GM23338 (cell line): Measurements from ENCODE around the gene SLC44A1.

Experiments used
- CTCF ChIP-seq, 2 experiments: fragments of 200-600 bp in 1 of 2; sonication (generic) in 1 of 2; conservative IDR thresholded peaks; 2 replicates each; pipeline versions ENCODE4 v1.5.1 to v1.6.1; 2016 to 2017; ENCODE audit warnings: antibody characterized with exemption in 2 of 2, low read depth in 2 of 2, mild to moderate bottlenecking in 2 of 2, moderate library complexity in 1 of 2
- EZH2 ChIP-seq: fragments of 200-600 bp; sonication (generic); IDR thresholded peaks from one replicate; pipeline ENCODE4 v1.8.0; 2017; ENCODE audit warnings: antibody characterized with exemption, mild to moderate bottlenecking, low read depth; ENCODE audit not compliant: unreplicated experiment
- EZH2phosphoT487 ChIP-seq: fragments of 200-600 bp; sonication (generic); IDR thresholded peaks from one replicate; pipeline ENCODE4 v1.8.1; 2018; ENCODE audit warnings: antibody characterized with exemption; ENCODE audit not compliant: unreplicated experiment
- JUNB ChIP-seq: IDR thresholded peaks from one replicate; pipeline ENCODE4 v1.6.1; 2016; ENCODE audit warnings: antibody characterized with exemption; ENCODE audit not compliant: unreplicated experiment
- POLR2AphosphoS5 ChIP-seq: IDR thresholded peaks from 2 replicates; pipeline ENCODE4 v1.6.1; 2016; ENCODE audit warnings: antibody characterized with exemption, low read depth
- REST ChIP-seq: IDR thresholded peaks from one replicate; pipeline ENCODE4 v1.6.1; 2018; ENCODE audit warnings: antibody characterized with exemption; ENCODE audit not compliant: unreplicated experiment

- TF ChIP-seq POLR2AphosphoS5 (no peak), CTCF (conservative IDR thresholded peaks at IDR 0.05; ENCODE audit: low read depth in 2 of 2) (no peak), JUNB (no peak), EZH2phosphoT487 (no peak), EZH2 (no peak), REST (no peak)
Measured at GRCh38 chr9:105426657-105427056, 182.2 kb downstream of the SLC44A1 start.
